K562 (cell line): Measurements from ENCODE around the gene CD40. TPM values are rescaled to one million over a fixed set of nuclear protein-coding genes. Genes with fewer than 3 reads are reported as not detected.

ENCODE experiments used
- ETV6 ChIP-seq, 3 experiments: fragments of 150-350 bp in 1 of 3; sonication (generic) in 1 of 3; formaldehyde crosslinking in 1 of 3; IDR thresholded peaks; 2 replicates each; pipeline versions ENCODE4 v1.6.1 to v1.8.0; 2014 to 2022; ENCODE audit warnings: borderline replicate concordance in 2 of 3, low read depth in 2 of 3, antibody characterized with exemption in 1 of 3, low read length in 1 of 3, mild to moderate bottlenecking in 1 of 3, missing genetic modification reagents in 1 of 3
- KDM1A ChIP-seq, 2 experiments: fragments of 450-650 bp; IDR thresholded peaks; 2 replicates each; pipeline ENCODE4 v1.6.1; 2016; ENCODE audit warnings: mild to moderate bottlenecking in 2 of 2
- MCM3 ChIP-seq: fragments of 450-650 bp; IDR thresholded peaks from 2 replicates; pipeline ENCODE4 v1.6.1; 2016
- POLR2G ChIP-seq: fragments of 200-400 bp; formaldehyde crosslinking; IDR thresholded peaks from 2 replicates; pipeline ENCODE4 v1.6.1; 2017; ENCODE audit warnings: low read depth, mild to moderate bottlenecking, antibody characterized with exemption, low read length, moderate library complexity
- SPI1 ChIP-seq: IDR thresholded peaks from 2 replicates; pipeline ENCODE4 v1.6.1; 2011; ENCODE audit warnings: low read depth, low read length, control low read depth, borderline replicate concordance
- ZBTB7A ChIP-seq: IDR thresholded peaks from 2 replicates; pipeline ENCODE4 v1.6.1; 2011; ENCODE audit warnings: low read depth, mild to moderate bottlenecking, low read length, moderate library complexity, borderline replicate concordance; ENCODE audit not compliant: control insufficient read depth
- ZNF589 ChIP-seq: fragments of 200-800 bp; sonication (Bioruptor generic); IDR thresholded peaks from 2 replicates; pipeline ENCODE4 v1.6.1; 2016; ENCODE audit warnings: low read depth, missing genetic modification characterization, missing compliant biosample characterization
- polyA plus RNA-seq, 8 experiments: library from polyadenylated mRNA; depleted of rRNA in 4 of 8; stranded (reverse) in 5 of 8; unstranded in 3 of 8; fragments of >200 nt; fragmentation: Nextera tagmentation in 2 of 8; fragmentation: Illumina TruSeq in 1 of 8; extraction: Ambion mirVana in 2 of 8; extraction: Trizol in 1 of 8; gene quantifications; 2 replicates each; pipeline versions ENCODE4 v1.2.1 to v1.2.3, GENCODE V29; 2011 to 2014; ENCODE audit warnings: inconsistent platforms in 1 of 8, missing spikeins in 1 of 8
- total RNA-seq, 7 experiments: library from RNA; depleted of rRNA in 6 of 7; stranded (reverse); fragments of >200 nt in 6 of 7; fragmentation: Illumina TruSeq in 2 of 7; extraction: Trizol in 2 of 7; gene quantifications; 2 replicates each; pipeline versions ENCODE4 v1.2.1 to v1.2.3, GENCODE V29; 2011 to 2021; ENCODE audit warnings: low replicate concordance in 1 of 7
- TF ChIP-seq, protein P1 (sequence below): fragments of 200-800 bp; sonication (Bioruptor generic); IDR thresholded peaks from 2 replicates; pipeline ENCODE4 v1.6.1; 2017; ENCODE audit warnings: missing genetic modification characterization, missing compliant biosample characterization
- TF ChIP-seq, protein P2 (sequence below): fragments of 450-650 bp; formaldehyde crosslinking; IDR thresholded peaks from 2 replicates; pipeline ENCODE4 v1.4.0; 2020; ENCODE audit warnings: mild to moderate bottlenecking

Gene CD40
- total and polyA plus RNA-seq, 9 of the 15 experiments (the other 6 are each of a cell fraction or from before 2014, with no cell fraction given): 0.76 to 3.7 (median 1.6) TPM

DNA sequence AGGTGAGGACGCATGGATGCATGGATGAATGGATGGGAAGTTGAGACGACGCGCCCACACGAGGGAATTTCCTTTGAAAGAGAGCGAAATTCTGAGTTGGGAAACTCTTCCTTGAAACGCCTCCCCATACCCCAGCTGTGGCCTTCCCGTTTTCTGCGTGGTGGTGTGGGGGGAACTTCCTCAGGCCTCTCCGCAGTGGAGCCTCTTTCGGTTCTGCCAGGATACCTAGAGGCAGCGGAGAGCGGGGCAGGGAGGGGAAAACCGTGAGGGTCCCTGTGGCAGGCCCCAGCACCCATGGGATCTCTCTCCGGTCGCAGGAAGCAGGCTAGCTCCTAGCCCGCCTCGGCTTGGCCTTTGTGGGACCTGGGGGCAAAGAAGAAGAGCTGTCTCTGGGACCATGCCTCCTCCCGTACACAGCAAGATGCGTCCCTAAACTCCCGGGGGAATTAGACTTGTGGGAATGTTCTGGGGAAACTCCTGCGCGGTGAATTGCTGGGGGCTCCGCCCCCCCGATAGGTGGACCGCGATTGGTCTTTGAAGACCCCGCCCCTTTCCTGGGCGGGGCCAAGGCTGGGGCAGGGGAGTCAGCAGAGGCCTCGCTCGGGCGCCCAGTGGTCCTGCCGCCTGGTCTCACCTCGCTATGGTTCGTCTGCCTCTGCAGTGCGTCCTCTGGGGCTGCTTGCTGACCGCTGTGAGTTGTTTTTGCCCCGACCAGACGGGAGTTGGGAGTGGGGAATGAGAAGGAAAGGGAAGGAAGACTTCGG is at the start of gene CD40 (continued):
- TF ChIP-seq, protein P1, sequence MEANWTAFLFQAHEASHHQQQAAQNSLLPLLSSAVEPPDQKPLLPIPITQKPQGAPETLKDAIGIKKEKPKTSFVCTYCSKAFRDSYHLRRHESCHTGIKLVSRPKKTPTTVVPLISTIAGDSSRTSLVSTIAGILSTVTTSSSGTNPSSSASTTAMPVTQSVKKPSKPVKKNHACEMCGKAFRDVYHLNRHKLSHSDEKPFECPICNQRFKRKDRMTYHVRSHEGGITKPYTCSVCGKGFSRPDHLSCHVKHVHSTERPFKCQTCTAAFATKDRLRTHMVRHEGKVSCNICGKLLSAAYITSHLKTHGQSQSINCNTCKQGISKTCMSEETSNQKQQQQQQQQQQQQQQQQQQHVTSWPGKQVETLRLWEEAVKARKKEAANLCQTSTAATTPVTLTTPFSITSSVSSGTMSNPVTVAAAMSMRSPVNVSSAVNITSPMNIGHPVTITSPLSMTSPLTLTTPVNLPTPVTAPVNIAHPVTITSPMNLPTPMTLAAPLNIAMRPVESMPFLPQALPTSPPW (CRISPR knock-in tag): peak; percentile 67; the same call in 1 of the 2 replicates
- TF ChIP-seq ZNF589 (CRISPR knock-in tag) (no peak), MCM3 (no peak), ZBTB7A (peak; percentile 27; the same call in 1 of the 2 replicates), KDM1A (IDR thresholded peaks at IDR 0.05) (no peak), SPI1 (peak; percentile 37; the same call in 1 of the 2 replicates), POLR2G (peak; percentile 54; the same call in 1 of the 2 replicates), ETV6 (IDR thresholded peaks at IDR 0.05; ENCODE audit: borderline replicate concordance in 1 of 2, low read depth in 2 of 2, low read length in 1 of 2) (no peak), ETV6 (CRISPR knock-in tag; IDR thresholded peaks at IDR 0.05; ENCODE audit: borderline replicate concordance) (no peak)
- TF ChIP-seq, protein P2, sequence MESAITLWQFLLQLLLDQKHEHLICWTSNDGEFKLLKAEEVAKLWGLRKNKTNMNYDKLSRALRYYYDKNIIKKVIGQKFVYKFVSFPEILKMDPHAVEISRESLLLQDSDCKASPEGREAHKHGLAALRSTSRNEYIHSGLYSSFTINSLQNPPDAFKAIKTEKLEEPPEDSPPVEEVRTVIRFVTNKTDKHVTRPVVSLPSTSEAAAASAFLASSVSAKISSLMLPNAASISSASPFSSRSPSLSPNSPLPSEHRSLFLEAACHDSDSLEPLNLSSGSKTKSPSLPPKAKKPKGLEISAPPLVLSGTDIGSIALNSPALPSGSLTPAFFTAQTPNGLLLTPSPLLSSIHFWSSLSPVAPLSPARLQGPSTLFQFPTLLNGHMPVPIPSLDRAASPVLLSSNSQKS (CRISPR knock-in tag): no peak
